GM18870 (cell line): ENCODE data around the gene FASTK.

Source experiments
- ATAC-seq: cut with Tn5 transposase; IDR thresholded peaks from one replicate; pipeline ENCODE4 v1.9.1; 2021; ENCODE audit warnings: moderate library complexity; ENCODE audit not compliant: unreplicated experiment

The FASTK gene

DNA sequence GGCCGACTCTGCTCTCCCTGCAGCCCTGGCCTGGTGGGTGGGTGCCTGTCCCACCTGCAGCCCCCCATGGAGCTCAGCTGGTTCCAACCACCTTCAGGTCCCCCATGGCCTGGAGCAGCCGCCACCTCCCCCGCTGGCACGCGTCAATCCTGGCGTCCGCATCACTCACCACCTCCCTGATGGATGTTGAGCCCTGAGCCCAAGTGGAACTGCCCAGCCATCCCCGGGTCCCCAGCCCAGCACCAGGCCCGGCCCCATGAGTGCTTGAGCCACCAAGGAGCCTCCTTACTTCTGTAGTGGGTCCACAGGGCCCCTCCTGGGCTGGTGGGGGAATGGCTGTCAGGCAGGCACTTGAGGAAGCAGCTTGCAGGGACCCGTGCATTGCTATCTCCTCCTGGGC lies 20.3 kb upstream of the FASTK start:
- no peak for ATAC-seq

DNA sequence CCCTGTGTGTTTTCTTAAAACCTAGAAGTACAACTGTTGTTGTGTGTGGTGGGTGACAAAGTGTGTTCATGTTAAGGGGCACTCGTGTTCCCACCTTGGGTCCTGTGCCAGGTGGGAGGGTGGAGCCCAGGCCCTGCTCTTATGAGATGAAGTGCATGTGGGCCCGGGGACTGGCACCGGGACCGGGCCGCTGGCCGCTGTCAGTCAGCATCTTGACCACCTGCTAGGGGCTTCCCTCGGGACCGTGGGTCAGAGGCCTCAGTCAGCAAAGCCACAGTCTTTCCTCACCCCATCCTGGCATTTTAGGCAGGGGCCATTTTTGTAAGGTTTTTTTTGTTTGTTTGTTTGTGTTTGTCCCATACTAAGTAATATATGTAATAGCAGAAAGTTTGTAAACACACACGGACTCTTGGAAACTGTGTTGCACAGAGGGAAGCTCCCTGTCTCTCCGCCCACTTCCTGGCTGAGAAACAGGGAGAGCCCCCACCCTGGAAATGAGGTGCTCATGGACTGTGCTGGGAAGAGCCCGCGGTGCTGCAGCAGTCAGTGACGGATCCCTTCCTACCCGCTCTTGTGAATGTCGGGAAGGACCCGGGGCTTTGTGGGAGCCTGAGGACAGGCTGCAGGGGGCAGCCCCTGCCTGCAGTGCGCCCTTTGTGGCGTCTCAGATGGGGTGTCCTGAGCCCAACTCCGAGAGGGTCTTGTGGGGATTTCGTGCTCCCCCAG lies 19.0 kb upstream of the FASTK start:
- no peak for ATAC-seq

DNA sequence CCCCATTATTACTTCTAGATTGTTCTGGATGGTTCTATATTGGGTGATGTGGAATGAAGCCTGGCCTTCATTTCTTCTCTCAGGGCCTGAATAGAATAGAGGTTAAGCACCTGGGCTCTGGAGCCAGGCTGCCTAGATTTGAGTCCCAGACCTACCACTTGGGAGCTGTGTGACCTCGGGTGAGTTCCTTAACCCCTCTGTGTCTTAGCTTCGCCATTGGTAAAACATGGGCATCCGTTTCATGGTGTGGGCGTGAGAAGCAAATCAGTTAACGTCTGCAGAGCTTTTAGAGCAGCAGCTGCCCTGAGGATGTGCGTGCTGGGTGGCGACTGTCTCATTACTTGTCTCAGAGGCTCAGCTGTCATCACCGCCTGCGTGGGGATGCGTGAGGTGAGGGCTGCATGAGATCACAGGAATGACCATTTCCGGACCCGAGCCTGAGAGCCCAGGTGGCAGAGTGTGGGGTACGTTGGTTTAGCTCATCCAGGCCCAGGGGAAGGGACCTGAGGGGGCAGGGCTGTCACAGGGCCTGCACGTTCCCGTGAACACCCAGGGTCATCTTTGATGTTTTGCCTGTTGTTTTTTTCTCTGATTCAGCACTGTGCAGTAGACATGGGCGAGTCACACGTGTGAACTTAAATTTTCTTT lies 15.3 kb upstream of the FASTK start:
- ATAC-seq, result no peak

DNA sequence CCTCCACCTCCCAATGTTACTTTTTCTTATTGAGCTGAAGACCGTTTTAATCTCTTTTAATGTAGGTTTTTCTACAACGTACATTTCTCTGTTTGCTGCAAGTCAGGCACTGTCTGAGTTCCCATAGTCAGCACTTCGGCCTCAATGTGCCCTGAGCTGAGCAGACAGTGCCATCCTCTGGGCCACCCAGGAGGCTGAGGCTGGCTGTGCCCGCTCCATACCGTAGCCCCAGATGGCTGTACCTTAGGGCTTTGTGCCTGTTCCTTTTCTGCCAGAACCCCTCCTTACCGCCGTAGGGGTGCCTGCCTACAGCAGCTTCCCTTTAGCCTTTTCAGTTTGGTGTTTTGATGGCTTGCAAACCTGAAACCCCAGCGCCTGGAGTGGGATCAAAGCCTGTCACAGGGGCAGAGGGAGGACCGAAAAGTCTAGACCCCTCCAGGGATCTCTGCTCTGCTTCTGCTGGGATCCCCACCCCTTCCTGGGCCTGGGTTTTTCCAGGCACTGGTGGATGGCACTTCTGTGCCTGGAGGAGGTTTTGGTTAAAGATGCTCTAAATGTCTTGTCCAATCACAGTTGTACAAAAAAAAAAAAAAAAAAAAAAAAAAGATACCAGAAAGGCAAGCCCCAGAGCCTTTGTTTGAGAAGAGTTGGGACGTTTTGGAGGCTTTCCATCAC lies 14.7 kb upstream of the FASTK start:
- ATAC-seq, result no peak

DNA sequence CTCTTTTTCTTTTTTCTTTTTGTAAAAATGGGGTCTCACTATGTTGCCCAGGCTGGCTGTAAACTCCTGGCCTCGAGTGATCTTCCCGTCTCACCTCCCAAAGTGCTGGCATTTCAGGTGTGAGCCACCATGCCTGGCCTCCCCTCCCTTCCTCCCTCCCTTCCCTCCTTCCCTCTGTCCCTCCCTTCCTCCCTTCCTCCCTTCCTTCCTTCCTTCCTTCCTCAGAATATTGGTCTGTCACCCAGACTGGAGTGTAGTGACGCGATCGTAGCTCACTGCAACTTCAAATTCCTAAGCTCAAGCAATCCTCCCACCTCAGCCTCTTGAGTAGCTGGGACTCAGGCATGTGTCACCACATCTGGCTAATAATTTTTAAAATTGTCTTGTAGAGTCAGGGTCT lies 14.1 kb upstream of the FASTK start:
- ATAC-seq, result no peak

DNA sequence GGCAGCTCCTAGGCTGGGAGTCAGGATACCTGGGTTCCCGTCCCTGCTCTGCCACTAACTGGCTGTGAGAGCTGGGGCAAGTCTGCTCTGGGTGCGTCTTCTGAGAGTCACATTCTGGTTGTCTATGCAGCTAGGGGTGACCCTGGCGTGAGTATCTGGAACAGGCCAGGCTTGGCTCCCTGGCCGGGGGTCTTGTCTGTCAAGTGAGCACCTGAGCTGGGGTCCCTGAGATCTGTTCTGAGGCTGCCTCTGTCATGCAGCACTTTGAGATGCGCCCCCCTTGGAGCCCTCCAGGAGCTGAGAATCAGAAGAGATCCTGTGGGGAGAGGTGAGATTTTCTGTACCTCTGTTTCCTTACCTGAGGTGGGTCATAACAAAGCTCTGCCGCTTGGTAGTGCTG lies 13.1 kb upstream of the FASTK start:
- ATAC-seq, result no peak

DNA sequence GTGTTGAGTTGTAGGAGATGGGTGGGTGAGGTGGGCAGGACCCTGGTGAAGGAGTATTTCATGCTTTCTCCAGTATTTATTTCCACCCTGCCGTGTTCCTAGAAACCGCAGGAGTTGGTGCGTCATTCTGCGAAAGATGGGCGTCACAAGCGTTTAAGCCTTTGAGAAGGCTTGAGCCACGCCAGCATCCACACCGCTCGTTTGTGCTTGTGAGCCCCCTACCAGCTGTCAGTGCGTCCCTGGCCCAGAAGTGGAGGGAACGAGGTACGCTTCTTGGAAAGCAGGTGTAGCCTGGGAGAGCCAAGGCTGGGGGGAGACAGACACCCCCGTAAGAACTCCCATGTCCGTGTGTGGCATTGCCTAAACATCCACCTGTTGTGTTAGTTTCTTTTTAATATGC lies 11.4 kb upstream of the FASTK start:
- ATAC-seq, result no peak

DNA sequence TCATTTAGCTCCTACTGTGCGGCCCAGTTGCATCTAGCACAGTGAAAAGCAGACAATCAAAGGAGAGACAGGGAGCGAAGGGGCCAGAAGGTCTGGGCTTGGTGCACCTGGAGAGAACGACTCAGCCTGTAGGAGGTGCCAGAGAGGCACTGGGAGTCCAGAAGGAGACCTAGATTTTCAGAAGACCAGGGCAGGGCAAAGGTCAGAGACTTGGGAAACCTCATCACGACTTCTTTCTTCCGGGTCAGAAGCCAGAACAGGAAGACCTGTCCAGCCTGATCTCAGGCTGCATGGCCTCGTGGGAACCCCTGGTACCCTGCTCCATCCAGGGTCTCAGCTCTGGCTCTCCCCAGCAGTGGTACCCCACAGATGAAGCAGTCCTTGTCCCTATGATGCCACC lies 10.8 kb upstream of the FASTK start:
- no peak for ATAC-seq

DNA sequence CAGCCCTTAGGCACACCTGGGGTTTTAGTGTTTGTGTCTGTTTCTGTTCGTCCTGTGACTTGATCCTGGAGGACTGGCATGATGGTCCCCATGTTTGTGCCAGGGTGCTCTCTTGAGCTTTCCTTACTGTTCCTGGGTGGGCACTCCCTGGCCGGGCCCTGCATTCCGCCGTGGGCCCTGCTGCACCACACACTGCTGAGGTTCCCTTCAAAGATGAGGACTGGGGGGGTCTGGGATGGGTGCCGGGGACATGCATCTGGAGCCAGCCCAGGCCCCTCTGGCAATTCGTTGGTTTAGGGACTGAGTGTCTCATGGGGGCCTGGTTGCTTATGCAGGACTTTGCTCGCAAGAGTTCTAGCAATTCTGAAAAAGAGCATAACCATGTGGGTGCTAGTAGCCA lies 10.4 kb upstream of the FASTK start:
- no peak for ATAC-seq

DNA sequence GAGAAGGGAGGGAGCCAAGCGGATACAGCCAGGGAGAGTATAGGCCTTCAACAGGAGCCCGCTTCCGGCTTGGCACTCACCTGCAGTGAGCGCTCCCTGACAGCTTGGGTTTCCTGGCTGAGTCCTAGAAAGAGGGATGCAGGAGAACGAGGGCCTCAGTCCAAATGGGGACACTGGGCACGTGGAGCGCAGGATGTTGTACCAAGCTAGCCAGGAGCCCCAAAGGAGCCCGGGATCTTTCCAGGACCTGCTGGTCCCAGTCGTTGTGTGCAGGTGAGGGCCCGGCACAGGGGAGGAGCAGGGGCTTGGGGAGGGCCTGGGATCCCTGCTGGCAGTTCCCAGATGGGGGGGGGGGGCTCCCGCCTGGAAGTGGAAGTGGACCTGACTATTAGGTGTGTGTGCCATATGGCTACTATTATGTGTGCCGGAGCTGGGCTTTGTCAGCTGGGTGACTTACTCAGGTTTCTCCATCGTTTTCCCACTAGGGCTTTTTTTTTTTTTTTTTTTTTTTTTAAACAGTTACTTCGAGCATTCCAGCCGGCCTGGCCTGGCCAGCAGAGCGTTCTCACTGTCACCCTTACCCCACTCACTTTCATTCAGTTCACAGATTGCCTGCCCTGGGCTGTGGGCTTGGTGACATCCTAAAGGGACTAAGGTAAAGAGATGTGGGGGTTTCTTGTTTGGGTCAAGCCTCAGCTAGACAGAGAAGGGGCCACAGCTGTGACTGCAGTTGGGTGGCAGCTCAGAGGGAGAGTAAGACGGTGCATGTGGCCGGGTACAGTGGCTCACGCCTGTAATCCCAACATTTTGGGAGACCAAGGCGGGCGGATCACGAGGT lies 9.5 kb upstream of the FASTK start:
- no peak for ATAC-seq

DNA sequence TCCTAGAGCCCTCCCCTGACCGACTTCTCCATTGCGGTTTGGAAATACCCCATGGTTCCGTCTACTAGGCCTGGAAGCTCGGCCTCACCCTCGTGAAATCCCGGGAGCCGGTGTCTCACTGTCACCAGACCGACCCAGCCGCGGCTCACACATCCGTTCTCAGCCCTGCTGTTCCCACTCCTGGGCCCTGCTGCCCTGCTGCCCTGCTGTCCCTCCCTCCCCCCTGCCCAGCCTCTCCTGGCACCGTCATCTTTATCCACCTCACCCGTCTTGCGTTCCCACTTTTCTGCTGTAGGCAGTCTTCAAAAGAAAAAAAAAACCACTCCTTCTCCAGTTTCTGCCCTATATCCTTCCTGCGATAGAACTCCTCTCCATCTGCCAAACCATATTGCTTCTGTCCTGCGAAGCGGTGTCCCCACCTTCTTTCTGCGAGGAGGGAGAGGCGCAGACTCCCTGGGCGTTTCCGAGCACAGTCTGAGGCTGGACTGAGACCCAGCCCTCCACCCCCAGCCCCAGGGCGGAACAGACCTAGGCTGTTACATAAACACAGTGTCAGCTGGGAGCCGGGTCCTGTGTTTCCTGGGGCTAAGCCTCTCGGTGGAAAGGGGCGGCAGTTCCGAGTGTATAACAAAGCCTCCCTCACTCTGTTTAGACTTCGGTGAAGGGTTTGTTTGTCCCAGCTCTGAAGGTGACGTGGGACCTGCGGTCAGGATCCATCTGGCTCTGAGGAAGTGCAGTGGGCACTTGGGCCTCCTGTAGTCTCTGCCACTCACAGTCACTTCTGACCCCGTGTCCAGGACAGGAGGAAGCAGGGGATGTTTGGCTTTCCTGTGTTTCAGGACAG lies 8.5 kb upstream of the FASTK start:
- no peak for ATAC-seq

DNA sequence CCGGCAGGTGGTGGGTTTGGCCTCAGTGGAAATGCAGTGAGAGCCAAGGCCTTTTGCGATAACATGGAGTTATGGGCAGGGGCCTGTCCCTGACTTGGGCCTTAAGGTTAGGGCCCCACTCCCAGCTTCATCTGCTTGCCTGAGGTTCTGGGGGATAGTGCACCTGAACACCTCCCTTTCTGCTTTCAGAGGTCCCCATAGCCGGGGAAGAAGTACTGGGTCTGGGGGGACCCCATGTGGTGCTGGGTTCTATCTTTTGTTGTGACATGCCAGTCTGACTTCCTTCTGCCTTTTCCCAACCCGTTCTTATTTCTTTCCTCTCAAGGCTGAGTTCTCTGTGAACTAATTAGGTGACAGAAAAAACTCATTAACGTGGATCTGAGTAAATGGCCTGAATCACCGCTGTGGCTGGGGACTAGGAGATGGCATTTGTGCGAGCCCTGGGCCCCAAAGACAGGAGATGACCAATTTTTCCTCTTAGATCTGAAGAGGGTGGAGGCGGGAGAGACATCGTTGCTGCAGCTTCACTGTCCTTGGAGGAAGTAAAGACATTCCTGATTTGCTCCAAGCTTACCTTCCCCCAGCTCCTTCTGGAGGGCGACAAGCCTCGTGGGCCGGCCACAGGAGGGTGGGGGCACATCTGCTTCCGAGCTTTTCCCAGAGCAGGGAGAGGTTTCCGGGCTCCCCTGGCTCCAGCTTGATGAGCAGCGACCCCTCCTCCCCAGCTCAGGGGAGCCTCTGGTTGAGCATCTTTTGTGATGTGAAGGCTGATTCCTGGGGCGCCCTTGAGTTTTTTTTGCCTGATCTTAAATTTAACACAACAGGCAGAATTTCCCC lies 7.6 kb upstream of the FASTK start:
- ATAC-seq, result no peak

DNA sequence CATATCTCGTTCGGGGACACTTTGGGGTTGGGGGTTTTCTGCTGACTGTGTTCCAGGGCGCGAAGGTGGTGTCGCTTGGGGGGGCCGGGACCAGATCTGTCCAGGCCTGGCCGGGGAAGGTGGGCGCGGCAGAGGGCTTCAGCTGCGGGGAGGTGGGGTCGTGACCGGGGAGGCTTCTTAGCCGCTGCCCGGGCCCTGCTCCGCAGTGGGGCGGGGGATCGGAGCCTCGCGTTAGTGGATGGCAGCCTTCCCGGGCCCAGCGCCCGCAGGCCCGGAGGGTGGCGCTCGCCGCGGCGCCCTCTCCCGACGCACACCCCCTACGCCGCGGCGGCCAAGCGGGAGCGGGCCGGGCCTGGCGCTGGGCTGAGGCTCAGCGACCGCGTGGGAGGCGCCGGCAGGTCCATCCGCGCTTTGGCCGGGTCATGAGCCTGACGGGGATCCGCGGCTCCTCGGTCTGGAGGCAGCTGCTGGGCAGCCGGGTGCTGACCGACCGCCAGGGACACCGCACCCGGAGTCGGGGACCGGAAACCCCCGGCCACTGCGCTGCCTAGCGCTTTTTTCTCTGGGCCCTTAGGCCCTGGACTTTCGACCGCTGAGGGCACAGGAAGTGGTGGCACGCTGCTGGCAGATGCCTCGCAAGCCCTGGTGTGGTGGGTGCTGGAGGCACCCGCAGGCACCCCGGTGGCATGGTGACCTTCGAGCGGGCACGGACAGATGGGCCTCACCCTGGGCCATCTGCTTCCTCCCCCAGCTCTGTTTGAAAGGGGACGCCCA lies 6.8 kb upstream of the FASTK start:
- no peak for ATAC-seq

DNA sequence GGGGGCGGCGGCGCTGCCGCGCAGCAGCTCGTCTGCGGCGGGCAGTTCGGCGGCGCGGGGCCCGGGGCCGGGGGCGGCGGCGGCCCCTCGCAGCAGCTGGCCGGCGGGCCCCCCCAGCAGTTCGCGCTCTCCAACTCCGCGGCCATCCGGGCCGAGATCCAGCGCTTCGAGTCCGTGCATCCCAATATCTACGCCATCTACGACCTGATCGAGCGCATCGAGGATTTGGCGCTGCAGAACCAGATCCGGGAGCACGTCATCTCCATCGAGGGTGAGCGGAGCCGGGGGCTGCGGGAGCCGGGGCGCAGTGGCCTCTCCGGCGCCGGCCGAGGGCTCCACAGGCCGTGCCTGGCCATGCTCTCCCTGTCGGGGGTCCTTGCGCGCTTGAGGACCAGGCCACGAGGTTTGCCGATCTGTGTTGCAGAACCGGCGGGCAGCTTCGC lies 6.2 kb upstream of the FASTK start:
- ATAC-seq, result no peak

DNA sequence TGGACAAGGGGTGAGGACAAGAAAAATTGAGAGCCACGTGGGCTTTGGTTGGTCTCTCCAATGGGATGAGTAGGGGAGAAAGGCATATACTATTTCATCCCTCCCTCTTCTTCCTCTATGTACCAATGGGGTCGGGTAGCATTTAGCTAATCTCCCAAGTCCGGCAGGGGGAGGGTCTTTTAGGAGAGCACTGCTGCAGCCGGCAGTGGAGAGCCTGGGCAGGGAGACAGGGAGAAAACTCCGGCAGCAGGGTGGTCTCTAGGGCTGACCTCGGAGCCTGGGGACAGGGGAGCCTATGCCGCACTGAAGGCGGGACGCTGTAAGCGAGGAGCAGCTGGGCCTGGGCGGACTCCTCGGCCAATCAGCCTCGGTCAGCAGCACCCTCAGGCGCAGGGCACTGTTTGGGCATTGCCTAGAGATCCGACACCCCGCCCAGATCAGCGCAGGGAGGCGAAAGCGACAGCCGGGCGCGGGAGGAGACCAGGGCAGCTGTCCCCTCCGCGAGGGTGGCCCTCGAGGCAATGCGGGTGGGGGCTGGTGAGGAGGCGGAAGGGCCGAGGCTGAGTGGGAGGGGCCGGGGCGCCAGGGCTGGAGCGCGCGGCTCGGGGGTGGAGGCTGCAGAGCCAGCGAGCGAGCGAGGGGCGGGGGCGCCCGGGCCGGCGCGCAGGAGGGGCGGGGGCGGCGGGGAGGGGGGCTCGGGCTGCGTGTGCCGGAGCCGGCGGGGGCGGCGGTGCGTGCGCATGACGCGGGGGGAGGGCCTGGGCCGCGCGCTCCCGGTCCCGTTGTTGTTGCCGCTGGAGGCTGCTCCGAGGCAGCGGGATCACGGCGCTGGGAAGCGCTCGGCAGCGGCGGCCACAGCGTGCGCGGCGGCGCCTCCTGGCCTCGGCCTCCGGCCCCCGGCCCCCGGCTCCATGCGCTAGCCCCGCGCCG lies 5.3 kb upstream of the FASTK start, which contains the start of gene AGAP3:
Gene AGAP3, plus strand, starts transcription at position 785 of the 930 bp plus-strand sequence. CDS start 267 bp downstream, outside the sequence.
- ATAC-seq, result no peak

DNA sequence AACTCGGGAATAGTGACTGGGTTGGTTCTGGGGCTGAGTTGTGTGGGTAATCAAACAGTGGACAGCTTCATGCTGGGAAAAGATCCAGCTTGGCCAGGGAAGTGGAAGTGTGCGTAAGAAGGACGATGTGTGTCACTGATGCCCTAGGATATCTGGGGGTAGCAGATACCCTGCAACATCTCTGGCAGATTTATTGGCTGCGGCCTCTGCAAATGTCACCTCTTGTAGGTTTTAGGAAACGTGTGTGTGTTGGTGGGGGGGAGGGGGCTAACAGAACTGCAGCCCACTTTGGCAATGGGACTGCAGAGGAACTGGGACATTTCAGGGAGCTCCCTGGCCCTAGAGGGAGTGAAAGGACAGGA lies 4.7 kb upstream of the FASTK start:
- no peak for ATAC-seq

DNA sequence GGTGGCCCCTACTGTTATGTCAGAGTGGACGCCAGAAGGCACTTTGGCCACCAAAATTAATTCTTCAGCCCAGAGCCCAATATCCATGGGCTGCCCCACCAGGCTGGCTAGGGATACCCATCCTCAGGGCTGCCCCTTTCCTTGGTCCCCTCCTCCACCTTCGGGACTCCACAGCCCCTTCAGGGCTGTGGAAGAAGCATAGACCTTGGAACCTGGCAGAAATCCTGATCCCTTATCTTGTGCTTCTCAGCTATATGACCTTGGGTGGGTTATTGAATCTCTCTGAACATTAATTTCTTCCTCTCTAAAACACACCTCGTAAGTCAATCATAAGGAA lies 3.2 kb upstream of the FASTK start:
- ATAC-seq, result no peak
